HepG2 (cell line): ENCODE measurements around the gene MVK. TPM values are rescaled to one million over a fixed set of nuclear protein-coding genes. Genes with fewer than 3 reads are reported as not detected.

ENCODE experiments used
- BCL6 ChIP-seq: IDR thresholded peaks from 2 replicates; pipeline ENCODE4 v1.6.1; 2016; ENCODE audit warnings: missing genetic modification reagents, missing compliant biosample characterization
- DR1 ChIP-seq: sonication (generic); formaldehyde crosslinking; IDR thresholded peaks from 2 replicates; pipeline ENCODE4 v1.8.0; 2021; ENCODE audit warnings: mild to moderate bottlenecking, missing genetic modification reagents, inconsistent platforms
- FOXA3 ChIP-seq: IDR thresholded peaks from 2 replicates; pipeline ENCODE4 v1.6.1; 2016; ENCODE audit warnings: missing genetic modification reagents, missing compliant biosample characterization
- KDM2A ChIP-seq: sonication (generic); formaldehyde crosslinking; IDR thresholded peaks from 2 replicates; pipeline ENCODE4 v1.4.0; 2020; ENCODE audit warnings: low read depth, missing genetic modification reagents, borderline replicate concordance
- KLF6 ChIP-seq: IDR thresholded peaks from 2 replicates; pipeline ENCODE4 v1.8.0; 2016; ENCODE audit warnings: missing biosample characterization, missing genetic modification reagents
- KMT2B ChIP-seq: IDR thresholded peaks from 2 replicates; pipeline ENCODE4 v1.6.1; 2016; ENCODE audit warnings: missing genetic modification reagents, missing compliant biosample characterization
- NFYC ChIP-seq: IDR thresholded peaks from 2 replicates; pipeline ENCODE4 v1.6.1; 2016; ENCODE audit warnings: missing genetic modification reagents, missing compliant biosample characterization
- SAP130 ChIP-seq: IDR thresholded peaks from 2 replicates; pipeline ENCODE4 v1.6.1; 2016; ENCODE audit warnings: low read depth
- SMC3 ChIP-seq: IDR thresholded peaks from 2 replicates; pipeline ENCODE4 v1.6.1; 2011; ENCODE audit warnings: low read length, improper control_type of control experiment
- SNAPC2 ChIP-seq: sonication (generic); formaldehyde crosslinking; IDR thresholded peaks from 2 replicates; pipeline ENCODE4 v1.8.1; 2022; ENCODE audit warnings: mild to moderate bottlenecking, missing genetic modification reagents
- SOX5 ChIP-seq: IDR thresholded peaks from 2 replicates; pipeline ENCODE4 v1.6.1; 2016; ENCODE audit warnings: borderline replicate concordance
- TFDP2 ChIP-seq: sonication (generic); formaldehyde crosslinking; IDR thresholded peaks from 2 replicates; pipeline ENCODE4 v1.4.0; 2020; ENCODE audit warnings: missing genetic modification reagents
- ZBTB3 ChIP-seq: sonication (generic); formaldehyde crosslinking; IDR thresholded peaks from 2 replicates; pipeline ENCODE4 v1.4.0; 2020; ENCODE audit warnings: low read depth, mild to moderate bottlenecking, moderate library complexity, missing genetic modification reagents, borderline replicate concordance
- ZBTB37 ChIP-seq: sonication (generic); formaldehyde crosslinking; IDR thresholded peaks from 2 replicates; pipeline ENCODE4 v1.4.0; 2020; ENCODE audit warnings: mild to moderate bottlenecking, missing genetic modification reagents
- ZBTB46 ChIP-seq: sonication (generic); formaldehyde crosslinking; IDR thresholded peaks from 2 replicates; pipeline ENCODE4 v1.4.0; 2020; ENCODE audit warnings: mild to moderate bottlenecking, missing genetic modification reagents, borderline replicate concordance
- ZNF143 ChIP-seq: sonication (generic); formaldehyde crosslinking; IDR thresholded peaks from 2 replicates; pipeline ENCODE4 v1.4.0; 2020; ENCODE audit warnings: missing genetic modification reagents
- ZNF597 ChIP-seq: sonication (generic); formaldehyde crosslinking; IDR thresholded peaks from 2 replicates; pipeline ENCODE4 v1.5.0; 2020; ENCODE audit warnings: missing genetic modification reagents
- ZNF639 ChIP-seq: conservative IDR thresholded peaks from 2 replicates; pipeline ENCODE4 v1.6.1; 2018; ENCODE audit warnings: missing genetic modification reagents
- polyA plus RNA-seq, 8 experiments: library from polyadenylated mRNA; depleted of rRNA in 3 of 8; stranded (reverse) in 7 of 8; unstranded in 1 of 8; fragments of >200 nt; fragmentation: Illumina TruSeq in 4 of 8; extraction: Trizol in 4 of 8; gene quantifications; 2 replicates each; pipeline versions ENCODE4 v1.2.1 to v1.2.3, GENCODE V29; 2011 to 2016; ENCODE audit warnings: low read depth in 4 of 8, missing spikeins in 1 of 8, mixed read lengths in 1 of 8; ENCODE audit not compliant: insufficient read depth in 1 of 8
- total RNA-seq, 5 experiments: library from RNA; depleted of rRNA; stranded (reverse); fragments of >200 nt; fragmentation: Illumina TruSeq; extraction: Trizol; gene quantifications; 2 replicates each; pipeline ENCODE4 v1.2.3, GENCODE V29; 2016; ENCODE audit warnings: low read depth in 1 of 5
- TF ChIP-seq, protein P1 (sequence below): sonication (generic); formaldehyde crosslinking; IDR thresholded peaks from 2 replicates; pipeline ENCODE4 v1.8.0; 2022; ENCODE audit warnings: mild to moderate bottlenecking, missing genetic modification reagents, borderline replicate concordance
- TF ChIP-seq, protein P2 (sequence below): sonication (generic); formaldehyde crosslinking; conservative IDR thresholded peaks from 2 replicates; pipeline ENCODE4 v1.8.0; 2022; ENCODE audit warnings: mild to moderate bottlenecking, moderate library complexity, missing genetic modification reagents

The MVK gene
- total and polyA plus RNA-seq, 2 of the 13 experiments (the other 11 are each of a cell fraction or from before 2014, with no cell fraction given), result 11.6 to 66.9 TPM

DNA sequence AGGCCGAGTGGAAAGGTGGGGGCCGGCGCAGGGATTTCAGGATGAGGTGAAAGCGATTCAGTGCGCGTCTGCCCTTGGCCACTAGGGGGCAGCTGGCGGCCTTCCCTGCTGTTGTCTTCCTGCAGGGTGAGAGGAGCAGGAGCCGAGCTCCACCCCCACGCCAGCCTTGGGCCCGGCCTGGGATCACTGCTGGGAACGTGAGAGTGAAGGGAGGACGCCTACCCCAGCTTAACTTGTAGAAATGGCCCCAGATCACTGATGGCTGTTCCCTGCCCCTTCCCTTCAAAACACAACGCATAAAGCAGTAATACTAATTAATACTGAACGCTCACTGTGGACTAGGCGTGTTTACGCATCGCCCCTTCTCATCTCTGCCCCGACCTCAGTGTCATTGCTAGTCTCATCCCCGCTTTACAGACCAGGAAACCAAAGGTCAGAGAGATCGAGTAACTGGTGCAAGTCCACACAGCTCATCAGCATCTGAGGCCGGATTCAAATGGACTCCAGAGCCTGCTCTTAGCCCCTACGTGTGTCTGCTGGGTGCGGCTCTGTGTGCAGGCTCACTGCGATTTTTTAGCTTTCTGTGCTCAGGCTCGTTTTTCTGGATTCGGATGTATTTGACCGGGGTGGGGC lies 24.3 kb downstream of the MVK start (continued):
- TF ChIP-seq, protein P1, sequence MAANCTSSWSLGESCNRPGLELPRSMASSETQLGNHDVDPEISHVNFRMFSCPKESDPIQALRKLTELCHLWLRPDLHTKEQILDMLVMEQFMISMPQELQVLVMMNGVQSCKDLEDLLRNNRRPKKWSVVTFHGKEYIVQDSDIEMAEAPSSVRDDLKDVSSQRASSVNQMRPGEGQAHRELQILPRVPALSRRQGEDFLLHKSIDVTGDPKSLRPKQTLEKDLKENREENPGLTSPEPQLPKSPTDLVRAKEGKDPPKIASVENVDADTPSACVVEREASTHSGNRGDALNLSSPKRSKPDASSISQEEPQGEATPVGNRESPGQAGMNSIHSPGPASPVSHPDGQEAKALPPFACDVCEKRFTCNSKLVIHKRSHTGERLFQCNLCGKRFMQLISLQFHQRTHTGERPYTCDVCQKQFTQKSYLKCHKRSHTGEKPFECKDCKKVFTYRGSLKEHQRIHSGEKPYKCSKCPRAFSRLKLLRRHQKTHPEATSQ (CRISPR knock-in tag), result no peak
- TF ChIP-seq ZBTB3 (CRISPR knock-in tag) (no peak), ZBTB37 (CRISPR knock-in tag) (no peak), ZNF143 (CRISPR knock-in tag) (peak; percentile 29), ZBTB46 (CRISPR knock-in tag) (no peak), SOX5 (CRISPR knock-in tag) (no peak), FOXA3 (CRISPR knock-in tag) (peak; percentile 64), ZNF639 (CRISPR knock-in tag) (0 out of 2 replicates have a peak, but pooled peaks have one; percentile 34), ZNF597 (CRISPR knock-in tag) (no peak), NFYC (peak; percentile 22; the same call in 1 of the 2 replicates), SNAPC2 (CRISPR knock-in tag) (no peak; the same call in 1 of the 2 replicates), KLF6 (CRISPR knock-in tag) (0 out of 2 replicates have a peak, but pooled peaks have one; percentile 30), SAP130 (CRISPR knock-in tag) (peak; percentile 61), TFDP2 (CRISPR knock-in tag) (no peak), KMT2B (CRISPR knock-in tag) (0 out of 2 replicates have a peak, but pooled peaks have one; percentile 18), KDM2A (CRISPR knock-in tag) (peak; percentile 88), SMC3 (peak; percentile 67), BCL6 (CRISPR knock-in tag) (no peak), DR1 (no peak)
- TF ChIP-seq, protein P2, sequence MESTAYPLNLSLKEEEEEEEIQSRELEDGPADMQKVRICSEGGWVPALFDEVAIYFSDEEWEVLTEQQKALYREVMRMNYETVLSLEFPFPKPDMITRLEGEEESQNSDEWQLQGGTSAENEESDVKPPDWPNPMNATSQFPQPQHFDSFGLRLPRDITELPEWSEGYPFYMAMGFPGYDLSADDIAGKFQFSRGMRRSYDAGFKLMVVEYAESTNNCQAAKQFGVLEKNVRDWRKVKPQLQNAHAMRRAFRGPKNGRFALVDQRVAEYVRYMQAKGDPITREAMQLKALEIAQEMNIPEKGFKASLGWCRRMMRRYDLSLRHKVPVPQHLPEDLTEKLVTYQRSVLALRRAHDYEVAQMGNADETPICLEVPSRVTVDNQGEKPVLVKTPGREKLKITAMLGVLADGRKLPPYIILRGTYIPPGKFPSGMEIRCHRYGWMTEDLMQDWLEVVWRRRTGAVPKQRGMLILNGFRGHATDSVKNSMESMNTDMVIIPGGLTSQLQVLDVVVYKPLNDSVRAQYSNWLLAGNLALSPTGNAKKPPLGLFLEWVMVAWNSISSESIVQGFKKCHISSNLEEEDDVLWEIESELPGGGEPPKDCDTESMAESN (CRISPR knock-in tag), result 0 out of 2 replicates have a peak, but pooled peaks have one; percentile 23
